Mesenchymal stem cell (in vitro differentiated cells and primary cell): ENCODE results near the gene ULBP1.

ENCODE experiments used
- DNase-seq: peaks from one replicate; pipeline ENCODE4 v3.0.0-alpha.2; 2013
- H2AFZ ChIP-seq: one replicate; pipeline ENCODE4 v1.6.1; 2013; ENCODE audit warnings: low read depth, mild to moderate bottlenecking, control low read depth, inconsistent platforms, low read length, moderate library complexity
- H2AK5ac ChIP-seq: 2 replicates; pipeline ENCODE4 v1.6.1; 2013; ENCODE audit warnings: low read length, moderate library complexity, mild to moderate bottlenecking, inconsistent platforms; ENCODE audit not compliant: severe bottlenecking
- H2BK120ac ChIP-seq: one replicate; pipeline ENCODE4 v1.6.1; 2013; ENCODE audit warnings: low read depth, mild to moderate bottlenecking, inconsistent platforms, low read length, moderate library complexity
- H2BK12ac ChIP-seq, 2 experiments: one replicate each; pipeline ENCODE4 v1.6.1; 2013; ENCODE audit warnings: inconsistent platforms in 2 of 2, low read length in 2 of 2, mild to moderate bottlenecking in 2 of 2, moderate library complexity in 2 of 2, control low read depth in 1 of 2
- H2BK15ac ChIP-seq: one replicate; pipeline ENCODE4 v1.6.1; 2013; ENCODE audit warnings: mild to moderate bottlenecking, low read depth, inconsistent platforms; ENCODE audit not compliant: poor library complexity, severe bottlenecking
- H2BK5ac ChIP-seq: 2 replicates; pipeline ENCODE4 v1.6.1; 2013; ENCODE audit warnings: low read depth, mild to moderate bottlenecking, low read length, control low read depth, inconsistent platforms; ENCODE audit not compliant: poor library complexity, severe bottlenecking
- H3K14ac ChIP-seq, 2 experiments: one replicate each; pipeline ENCODE4 v1.6.1; 2013; ENCODE audit warnings: inconsistent platforms in 2 of 2, low read length in 2 of 2, control low read depth in 1 of 2, mild to moderate bottlenecking in 1 of 2, moderate library complexity in 1 of 2
- H3K18ac ChIP-seq, 2 experiments: one replicate each; pipeline ENCODE4 v1.6.1; 2013; ENCODE audit warnings: inconsistent platforms in 2 of 2, low read length in 2 of 2, control low read depth in 1 of 2, low read depth in 1 of 2, mild to moderate bottlenecking in 1 of 2
- H3K23ac ChIP-seq, 2 experiments: one replicate each; pipeline ENCODE4 v1.6.1; 2013; ENCODE audit warnings: inconsistent platforms in 2 of 2, low read length in 2 of 2, mild to moderate bottlenecking in 2 of 2, moderate library complexity in 2 of 2, control low read depth in 1 of 2
- H3K27ac ChIP-seq: 2 replicates; pipeline ENCODE4 v1.5.1; 2013; ENCODE audit warnings: mild to moderate bottlenecking, moderate library complexity, low read length, control low read depth, inconsistent platforms; ENCODE audit not compliant: poor library complexity, severe bottlenecking
- H3K27me3 ChIP-seq, 2 experiments: 2 replicates each; pipeline versions ENCODE4 v1.6.1 to v1.7.0; 2013; ENCODE audit warnings: low read length in 2 of 2, mild to moderate bottlenecking in 2 of 2, moderate library complexity in 2 of 2, control low read depth in 1 of 2, inconsistent platforms in 1 of 2; ENCODE audit not compliant: control insufficient read depth in 1 of 2, insufficient read depth in 1 of 2
- H3K36me3 ChIP-seq, 2 experiments: 2 replicates each; pipeline versions ENCODE4 v1.6.1 to v1.7.0; 2013; ENCODE audit warnings: low read length in 2 of 2, control low read depth in 1 of 2, inconsistent platforms in 1 of 2, low read depth in 1 of 2, mild to moderate bottlenecking in 1 of 2; ENCODE audit not compliant: insufficient read depth in 2 of 2, control insufficient read depth in 1 of 2
- H3K4ac ChIP-seq, 2 experiments: one replicate each; pipeline ENCODE4 v1.6.1; 2013; ENCODE audit warnings: inconsistent platforms in 2 of 2, low read length in 2 of 2, mild to moderate bottlenecking in 2 of 2, moderate library complexity in 2 of 2, control low read depth in 1 of 2, low read depth in 1 of 2
- H3K4me1 ChIP-seq: 2 replicates; pipeline ENCODE4 v1.6.1; 2013; ENCODE audit warnings: low read depth, low read length, control low read depth; ENCODE audit not compliant: control insufficient read depth, insufficient read depth
- H3K4me2 ChIP-seq: 2 replicates; pipeline ENCODE4 v1.6.1; 2013; ENCODE audit warnings: low read length, mild to moderate bottlenecking, inconsistent platforms; ENCODE audit not compliant: poor library complexity, severe bottlenecking
- H3K4me3 ChIP-seq, 2 experiments: 2 replicates each; pipeline versions ENCODE4 v1.5.1 to v1.7.0; 2013; ENCODE audit warnings: low read length in 2 of 2, mild to moderate bottlenecking in 2 of 2, control low read depth in 1 of 2, low read depth in 1 of 2; ENCODE audit not compliant: insufficient read depth in 1 of 2
- H3K79me1 ChIP-seq: replicated peaks from 2 replicates; pipeline ENCODE4 v1.6.1; 2013; ENCODE audit warnings: mild to moderate bottlenecking, control low read depth, low read length, inconsistent platforms; ENCODE audit not compliant: poor library complexity, severe bottlenecking
- H3K9ac ChIP-seq: 2 replicates; pipeline ENCODE4 v1.7.0; 2013; ENCODE audit warnings: mild to moderate bottlenecking, low read length, moderate library complexity
- H3K9me3 ChIP-seq: 2 replicates; pipeline ENCODE4 v1.7.0; 2013; ENCODE audit warnings: mild to moderate bottlenecking, low read length; ENCODE audit not compliant: control insufficient read depth
- H4K8ac ChIP-seq: one replicate; pipeline ENCODE4 v1.6.1; 2013; ENCODE audit warnings: inconsistent platforms, mild to moderate bottlenecking, low read length, moderate library complexity
- H4K91ac ChIP-seq: one replicate; pipeline ENCODE4 v1.6.1; 2013; ENCODE audit warnings: mild to moderate bottlenecking, low read length, inconsistent platforms
- WGBS: methylation state at CpG from one replicate; pipeline ENCODE4 v1.1.7; 2013; ENCODE audit warnings: mixed read lengths; 5-methylcytosine and 5-hydroxymethylcytosine counted together

Gene ULBP1

DNA sequence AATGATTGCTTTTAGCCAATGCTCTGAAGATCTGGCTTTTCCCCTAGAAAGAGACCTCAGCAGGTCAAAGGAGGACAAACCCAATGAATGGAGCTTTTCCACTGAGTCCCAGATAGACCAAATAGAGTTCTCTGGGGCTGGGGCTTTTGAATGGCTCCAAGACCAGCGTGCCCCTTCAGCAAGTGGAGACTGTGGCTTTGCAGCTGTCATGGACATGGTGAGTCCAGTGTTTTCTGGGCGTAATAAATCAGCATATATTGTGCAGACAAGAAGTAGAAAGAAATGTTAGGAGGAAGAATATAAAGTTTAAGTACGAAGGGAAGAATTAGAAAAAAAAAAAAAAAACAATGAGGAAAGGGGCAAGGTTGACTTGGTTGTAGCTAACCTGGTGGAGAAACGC lies 28.1 kb downstream of the ULBP1 start:
- Histone ChIP-seq H2BK15ac (no peak overlapping the region), H3K27ac (no peak overlapping the region), H3K9me3 (peaks cover 23% of the 10 kb centered on the region), H3K4me1 (peaks cover 13% of the 10 kb centered on the region), H2BK120ac (no peak overlapping the region), H3K4ac (no peak overlapping the region), H4K91ac (no peak overlapping the region), H3K36me3 (no peaks in the 10 kb centered on the region), H2BK12ac (no peak overlapping the region), H3K9ac (no peak overlapping the region), H3K18ac (no peak overlapping the region), H3K4me2 (no peak overlapping the region), H2AK5ac (no peak overlapping the region), H3K23ac (no peak overlapping the region), H3K27me3 (peaks cover 84 to 100% of the 10 kb centered on the region in 2 experiments), H3K79me1 (no peaks in the 10 kb centered on the region), H3K14ac (no peak overlapping the region), H4K8ac (no peak overlapping the region), H3K4me3 (no peak overlapping the region), H2AFZ (no peak overlapping the region), H2BK5ac (no peak overlapping the region)
- DNase-seq: no peak
- 62% methylated on average over 4 of the region's 4 CpGs for WGBS

DNA sequence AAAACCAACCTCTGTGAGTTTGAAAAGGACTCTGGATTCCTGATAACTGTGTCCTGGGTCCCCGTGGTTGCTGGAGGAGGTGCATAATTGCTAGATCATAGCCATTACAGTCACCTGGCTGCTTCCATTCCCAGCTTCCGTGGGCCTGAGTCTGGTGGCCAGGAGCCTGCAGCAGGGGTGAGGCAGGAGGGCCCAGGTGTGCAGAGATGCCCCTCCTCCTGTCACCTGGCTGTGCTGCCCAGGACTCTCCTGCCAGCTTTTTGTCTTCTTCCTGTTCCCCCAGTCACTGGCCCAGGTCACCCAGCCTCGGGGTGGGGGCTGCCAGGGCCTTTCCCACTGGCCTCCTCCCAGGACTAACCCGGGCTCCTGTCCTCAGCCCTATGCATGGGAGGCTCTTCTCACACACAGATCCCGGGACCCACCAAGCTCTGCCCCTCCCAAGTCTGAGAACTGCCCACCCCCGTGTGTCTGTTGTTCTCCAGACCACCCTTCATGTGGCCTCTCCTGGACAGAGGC lies 31.6 kb downstream of the ULBP1 start:
- Histone ChIP-seq H3K9me3 (no peaks in the 10 kb centered on the region), H2AFZ (no peak overlapping the region), H2BK12ac (no peak overlapping the region), H2BK15ac (no peak overlapping the region), H3K23ac (no peak overlapping the region), H3K4me2 (no peak overlapping the region), H2AK5ac (no peak overlapping the region), H3K27me3 (peaks cover 60 to 98% of the 10 kb centered on the region in 2 experiments), H4K91ac (no peak overlapping the region), H3K4me3 (no peak overlapping the region), H3K18ac (no peak overlapping the region), H3K36me3 (no peaks in the 10 kb centered on the region), H3K79me1 (no peaks in the 10 kb centered on the region), H3K9ac (no peak overlapping the region), H2BK5ac (no peak overlapping the region), H3K4ac (no peak overlapping the region), H2BK120ac (no peak overlapping the region), H3K27ac (no peak overlapping the region), H3K4me1 (peaks cover 8% of the 10 kb centered on the region), H3K14ac (no peak overlapping the region), H4K8ac (no peak overlapping the region)
- DNase-seq: no peak
- WGBS: 65% methylated on average over 6 of the region's 6 CpGs

DNA sequence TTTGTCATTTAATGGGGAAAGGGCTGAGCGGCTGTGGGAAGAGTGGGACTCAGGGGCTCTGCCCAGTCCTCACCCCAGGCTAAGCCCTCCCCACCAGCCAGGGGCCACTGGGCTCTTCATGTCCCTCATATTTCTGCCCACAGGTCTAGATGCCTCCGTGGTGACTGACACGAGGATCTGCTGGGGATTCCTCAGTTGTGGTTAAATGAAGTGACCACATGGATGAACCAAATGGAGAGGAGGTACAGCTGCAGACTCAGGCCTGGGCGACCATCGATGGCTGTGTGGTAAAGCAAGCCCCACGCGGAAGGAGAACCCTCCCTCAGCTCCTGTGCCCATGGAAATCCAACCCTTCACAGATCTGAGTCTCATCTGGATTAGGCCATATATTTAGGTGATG lies 32.2 kb downstream of the ULBP1 start:
- no peak overlapping the region for H2BK15ac ChIP-seq

DNA sequence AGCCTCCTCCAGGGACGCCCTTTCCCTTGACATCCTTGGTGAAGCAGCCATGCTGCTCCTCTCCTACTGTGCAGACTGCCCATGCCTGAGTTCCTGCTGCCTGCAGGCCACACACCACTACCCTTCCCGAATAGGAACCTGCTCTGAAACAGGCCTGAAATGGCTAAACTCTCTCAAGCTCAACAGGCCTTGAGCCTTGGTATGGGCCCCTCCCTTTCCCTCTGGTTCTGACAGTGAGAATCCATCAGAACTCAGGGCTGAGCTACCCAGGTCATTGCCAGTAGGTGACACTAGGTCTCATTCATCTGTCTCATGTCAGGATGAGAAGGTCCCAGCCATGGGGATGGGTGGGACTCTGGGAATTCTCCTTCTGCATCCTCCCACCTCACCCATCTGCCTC lies 35.9 kb downstream of the ULBP1 start:
- H4K8ac ChIP-seq: no peak overlapping the region
- WGBS: 65% methylated on average over 2 of the region's 2 CpGs
- no peaks in the 10 kb centered on the region for H3K9me3 ChIP-seq
- no peak overlapping the region for H2BK120ac ChIP-seq
- H3K23ac ChIP-seq: no peak overlapping the region
- H3K4me2 ChIP-seq: no peak overlapping the region
- H4K91ac ChIP-seq: no peak overlapping the region
- H2AFZ ChIP-seq: no peak overlapping the region
- H3K4me3 ChIP-seq: no peak overlapping the region
- H3K27ac ChIP-seq: no peak overlapping the region
- peaks cover 3% of the 10 kb centered on the region for H3K4me1 ChIP-seq
- H3K18ac ChIP-seq: no peak overlapping the region
- no peak overlapping the region for H2AK5ac ChIP-seq
- no peak overlapping the region for H2BK15ac ChIP-seq
- no peak for DNase-seq
- no peaks in the 10 kb centered on the region for H3K79me1 ChIP-seq
- H3K9ac ChIP-seq: no peak overlapping the region
- H3K27me3 ChIP-seq: peaks cover 30 to 90% of the 10 kb centered on the region in 2 experiments
- H3K4ac ChIP-seq: no peak overlapping the region
- H2BK5ac ChIP-seq: no peak overlapping the region
- no peak overlapping the region for H3K14ac ChIP-seq
- H2BK12ac ChIP-seq: no peak overlapping the region
- no peaks in the 10 kb centered on the region for H3K36me3 ChIP-seq

More for the DNA sequence above, 32.2 kb downstream of the ULBP1 start:
- Histone ChIP-seq H2AFZ (no peak overlapping the region), H3K4me3 (no peak overlapping the region), H2BK5ac (no peak overlapping the region), H3K4me1 (peaks cover 3% of the 10 kb centered on the region), H3K9me3 (no peaks in the 10 kb centered on the region), H3K27me3 (peaks cover 53 to 98% of the 10 kb centered on the region in 2 experiments), H3K36me3 (no peaks in the 10 kb centered on the region), H3K9ac (no peak overlapping the region), H3K4ac (no peak overlapping the region), H4K8ac (no peak overlapping the region), H2BK120ac (no peak overlapping the region), H3K14ac (no peak overlapping the region), H3K27ac (no peak overlapping the region), H2BK12ac (no peak overlapping the region), H3K4me2 (no peak overlapping the region), H4K91ac (no peak overlapping the region), H3K23ac (no peak overlapping the region), H3K18ac (no peak overlapping the region), H3K79me1 (no peaks in the 10 kb centered on the region), H2AK5ac (no peak overlapping the region)
- no peak for DNase-seq
- 70% methylated on average over 3 of the region's 7 CpGs for WGBS
